Midbrain (tissue), 1 donor: ENCODE measurements around the gene DISC1.

Source experiments
- DNase-seq: peaks from one replicate; lab custom pipeline; 2025; lab: John Stamatoyannopoulos, UW

Gene DISC1

DNA sequence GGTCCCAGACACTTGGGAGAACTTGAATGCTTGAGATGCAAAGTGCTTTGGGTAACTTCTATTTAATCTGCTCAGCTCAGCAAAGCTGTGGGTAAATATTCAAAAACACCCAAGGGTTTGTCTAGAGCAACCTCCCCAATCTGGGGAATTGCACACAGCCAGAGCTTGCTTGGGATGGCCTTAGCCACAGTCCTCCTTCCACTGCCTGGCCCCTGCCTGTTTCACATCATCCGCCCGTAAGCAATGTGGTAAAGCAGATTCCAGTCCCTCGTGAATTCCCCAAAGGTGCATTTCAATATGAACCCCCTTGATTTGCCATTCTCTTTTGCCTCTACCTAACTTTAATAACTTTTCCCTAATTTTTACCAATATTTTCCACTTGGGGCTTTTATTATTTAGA lies 418.1 kb downstream of the DISC1 start:
- DNase-seq, result no peak

DNA sequence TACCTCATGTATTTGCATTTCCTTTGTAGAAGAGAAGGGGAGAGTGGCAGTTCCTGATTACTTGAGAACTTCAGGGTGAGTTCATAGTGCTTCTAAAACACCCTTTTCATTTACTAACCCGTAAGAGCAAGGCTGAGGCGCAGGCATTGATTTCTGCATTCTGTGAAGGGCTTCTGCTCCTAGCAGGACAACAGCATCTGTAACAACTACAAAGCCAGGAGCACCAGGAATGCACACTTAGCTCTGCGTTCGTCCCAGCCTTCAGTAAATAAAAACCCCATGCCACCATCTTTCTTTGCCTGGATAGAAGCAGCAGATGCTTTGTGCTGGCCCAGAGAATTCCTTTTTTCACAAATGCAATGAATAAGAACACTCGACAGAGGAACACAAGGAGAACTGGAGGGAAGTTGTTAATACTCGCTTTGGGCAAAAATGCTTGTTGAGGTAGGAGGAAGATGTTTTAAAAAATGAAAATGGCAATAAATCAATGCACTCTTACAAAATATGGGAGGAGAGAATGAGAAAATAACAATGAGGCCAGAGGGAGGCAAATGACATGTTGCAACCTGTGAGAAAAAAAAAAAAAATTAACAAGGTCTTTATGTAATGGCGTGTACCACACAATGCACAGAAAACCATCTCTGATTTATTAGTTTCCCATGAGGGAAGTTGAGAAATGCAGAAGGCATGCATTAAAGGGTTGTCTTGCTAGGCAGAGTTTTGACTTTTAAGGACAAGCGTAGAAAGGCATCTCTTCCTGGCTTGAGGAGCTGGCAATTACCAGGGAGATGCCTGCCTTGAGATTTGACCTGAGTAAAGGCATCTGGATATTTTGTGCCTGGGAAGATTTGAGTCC lies 418.8 kb downstream of the DISC1 start:
- no peak for DNase-seq

DNA sequence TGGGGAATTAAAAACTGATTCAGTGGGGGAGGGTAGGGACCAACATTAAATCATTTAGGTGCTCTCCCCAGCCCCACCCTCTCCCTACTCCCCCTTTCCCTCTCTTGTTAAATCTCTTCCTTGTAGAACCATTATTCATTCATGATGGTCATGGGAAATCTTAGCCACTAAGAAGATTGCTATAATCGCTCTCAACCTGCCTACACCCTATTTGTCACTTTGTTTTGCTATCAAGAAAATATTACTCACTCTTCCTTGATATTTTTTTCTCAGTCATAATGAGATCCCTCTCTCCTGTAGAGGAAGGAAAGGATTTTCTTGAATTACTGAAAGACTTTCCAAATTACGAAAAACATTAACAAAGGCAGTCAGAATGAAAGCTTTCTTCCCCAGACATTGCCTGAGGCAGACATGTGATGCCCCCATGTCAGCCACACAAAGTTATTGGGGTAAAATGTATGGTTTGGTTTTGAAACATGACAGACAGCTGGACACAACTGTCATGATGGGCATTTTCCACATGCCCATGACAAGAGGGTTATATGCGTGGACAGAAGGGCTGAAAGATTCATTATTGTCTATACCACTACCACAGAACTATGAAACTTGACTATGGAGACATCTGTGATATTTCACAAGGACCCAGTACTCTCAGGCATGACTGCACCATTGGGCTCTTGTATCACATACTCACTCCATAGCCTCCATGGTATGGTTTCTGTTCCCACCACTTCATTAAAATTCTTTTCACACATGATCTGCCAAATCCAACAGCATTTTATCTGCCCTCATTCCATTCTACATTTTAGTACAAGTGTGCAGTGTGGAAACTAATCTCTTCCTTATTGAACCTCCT lies 420.1 kb downstream of the DISC1 start:
- DNase-seq, result no peak

DNA sequence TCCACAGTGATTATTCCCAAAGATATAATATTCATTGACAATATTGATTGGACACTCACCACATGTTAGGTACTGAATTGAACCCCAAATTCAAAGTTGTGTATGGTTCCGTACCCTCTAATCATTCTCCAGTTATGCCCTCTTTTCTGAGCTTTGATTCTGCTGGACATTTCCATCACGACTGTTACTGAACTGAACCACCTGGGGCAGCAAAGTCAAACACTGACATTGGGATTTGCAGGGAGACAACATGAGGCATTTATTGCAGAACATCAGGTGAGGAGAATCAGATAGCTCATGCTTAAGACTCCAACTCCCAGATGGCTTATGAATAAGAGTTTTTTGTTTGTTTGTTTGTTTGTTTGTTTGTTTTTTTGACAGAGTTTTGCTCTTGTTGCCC lies 420.9 kb downstream of the DISC1 start:
- DNase-seq, result no peak

DNA sequence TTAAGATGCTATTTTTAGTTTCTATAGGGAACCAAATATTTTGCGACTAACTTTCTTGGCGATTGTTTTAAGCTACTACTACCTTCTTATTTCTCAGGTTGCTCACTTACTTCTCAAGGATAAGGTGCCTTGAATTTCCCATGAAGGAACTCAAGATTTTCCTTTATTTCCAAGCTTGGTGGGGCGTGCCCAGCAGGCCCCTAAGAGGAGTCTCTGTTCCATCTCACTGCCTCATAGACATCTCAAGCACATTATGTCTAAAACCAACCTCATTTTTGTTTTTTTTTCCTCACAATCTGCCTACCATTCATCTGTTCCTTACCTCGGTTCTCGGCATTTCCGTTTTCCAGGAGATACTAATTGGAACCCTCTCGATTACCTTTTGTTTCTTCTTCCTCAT lies 421.9 kb downstream of the DISC1 start:
- DNase-seq, result no peak

DNA sequence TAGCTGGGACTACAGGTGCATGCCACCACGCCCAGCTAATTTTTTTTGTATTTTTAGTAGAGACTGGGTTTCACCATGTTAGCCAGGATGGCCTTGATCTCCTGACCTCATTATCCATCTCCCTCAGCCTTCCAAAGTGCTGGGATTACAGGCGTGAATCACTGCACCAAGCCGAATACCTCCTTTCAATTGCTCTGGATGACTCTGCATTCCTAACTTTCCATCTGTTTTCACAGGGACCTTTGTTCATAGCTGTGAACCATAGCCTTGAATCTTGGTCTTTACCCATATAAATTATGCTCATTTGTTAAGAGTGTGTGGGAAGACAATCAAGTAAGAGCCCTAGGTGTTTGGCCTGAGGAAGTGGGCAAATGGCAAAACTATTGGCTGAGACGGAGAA lies 422.7 kb downstream of the DISC1 start:
- no peak for DNase-seq

DNA sequence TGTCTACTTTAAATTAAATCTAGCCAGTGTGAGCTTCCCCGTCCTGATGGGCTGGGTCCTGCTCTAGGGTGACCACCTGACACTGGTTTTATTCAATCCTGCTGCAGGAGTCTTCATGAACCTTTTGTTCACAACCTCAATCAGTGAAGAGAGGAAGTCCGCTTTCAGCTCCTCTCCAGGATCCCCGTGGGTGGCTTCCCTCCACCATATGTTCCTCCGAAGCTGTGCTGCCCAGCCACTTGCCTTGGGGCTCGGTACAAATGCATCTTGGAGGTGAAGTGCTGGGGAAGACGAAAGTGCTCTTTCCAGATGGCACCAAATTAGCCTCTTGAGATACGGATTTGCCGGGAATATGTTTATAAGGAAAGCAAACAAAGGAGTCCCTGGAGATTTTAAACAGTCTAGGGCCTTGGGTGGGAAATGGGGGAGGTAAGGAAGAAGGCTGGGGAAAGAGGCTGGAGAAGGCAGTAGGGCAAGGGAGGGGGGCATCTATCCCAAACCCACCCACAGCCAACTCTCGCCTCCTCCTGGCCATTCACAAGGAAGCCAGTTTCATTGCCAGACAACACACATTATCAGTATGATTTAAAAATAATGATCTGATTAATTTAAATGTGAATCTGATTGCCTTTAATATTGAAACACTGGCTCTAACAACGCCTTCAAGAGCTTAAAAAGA lies 430.8 kb downstream of the DISC1 start:
- no peak for DNase-seq

DNA sequence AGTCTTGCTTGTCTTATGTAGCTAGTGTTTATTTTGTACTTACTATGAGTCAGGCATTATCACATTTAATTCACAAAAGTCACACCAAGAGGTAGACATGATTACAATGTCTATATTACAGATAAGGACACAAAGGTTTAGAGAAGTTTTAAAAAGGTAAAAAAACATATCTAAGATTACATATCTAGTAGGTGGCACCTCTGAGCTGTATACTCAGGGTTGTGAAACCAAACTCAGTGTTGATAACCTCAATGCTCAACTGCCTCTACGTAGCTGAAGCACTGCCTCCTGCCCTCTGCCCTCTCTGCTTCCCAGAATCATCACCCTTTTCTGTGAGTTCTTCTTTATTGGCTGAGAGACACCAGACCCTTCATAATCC lies 431.3 kb downstream of the DISC1 start:
- no peak for DNase-seq

DNA sequence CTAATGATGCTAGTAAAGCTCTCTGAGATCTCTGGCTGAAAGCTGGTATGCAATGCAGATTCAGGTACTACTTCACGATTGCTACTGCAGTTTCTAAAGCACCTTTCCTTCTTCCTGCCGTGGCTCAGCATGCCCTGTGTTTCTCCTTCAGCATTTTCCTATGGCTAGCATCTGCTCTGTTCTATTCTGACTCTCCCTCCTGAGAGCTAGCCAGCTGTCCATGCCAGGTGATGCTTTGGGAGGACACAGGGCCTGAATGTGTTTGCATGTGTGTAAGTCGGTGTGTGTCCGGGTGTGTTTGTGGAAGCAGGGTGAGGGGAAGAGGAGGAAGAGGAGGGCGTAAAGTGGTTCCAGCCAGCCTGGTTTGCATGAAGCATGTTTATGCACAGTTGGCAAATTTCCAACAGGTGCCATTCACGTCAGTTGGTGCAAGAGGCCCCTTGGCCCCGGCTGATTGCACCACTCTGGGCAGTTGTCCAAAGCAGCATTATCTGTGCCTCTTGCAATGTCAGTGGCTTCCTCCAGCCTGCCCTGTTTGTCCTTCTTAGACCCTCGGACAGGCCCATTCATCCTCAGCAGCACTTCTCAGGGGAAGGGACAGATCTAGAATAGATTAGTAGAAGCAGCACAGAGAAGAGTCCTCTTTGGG lies 433.3 kb downstream of the DISC1 start:
- no peak for DNase-seq

DNA sequence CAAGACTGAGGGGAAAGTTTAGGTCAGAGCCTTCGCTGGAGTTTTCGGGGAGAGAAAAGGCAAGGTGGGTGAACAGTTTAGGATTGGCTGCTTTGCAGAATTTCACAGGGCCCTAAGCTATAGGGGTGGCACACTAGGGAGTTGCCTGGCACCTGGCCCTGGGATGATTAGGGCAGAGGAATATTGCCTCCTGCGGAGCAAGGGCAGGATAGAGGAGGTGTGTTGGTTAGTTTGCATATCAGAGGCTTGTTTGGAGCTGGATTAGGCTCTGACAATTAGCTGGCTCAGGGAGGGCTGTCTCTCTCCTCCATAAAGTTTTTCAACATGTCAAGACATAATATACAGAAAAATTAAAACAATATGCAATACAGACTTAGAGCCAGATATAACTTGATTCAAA lies 436.4 kb downstream of the DISC1 start:
- no peak for DNase-seq

DNA sequence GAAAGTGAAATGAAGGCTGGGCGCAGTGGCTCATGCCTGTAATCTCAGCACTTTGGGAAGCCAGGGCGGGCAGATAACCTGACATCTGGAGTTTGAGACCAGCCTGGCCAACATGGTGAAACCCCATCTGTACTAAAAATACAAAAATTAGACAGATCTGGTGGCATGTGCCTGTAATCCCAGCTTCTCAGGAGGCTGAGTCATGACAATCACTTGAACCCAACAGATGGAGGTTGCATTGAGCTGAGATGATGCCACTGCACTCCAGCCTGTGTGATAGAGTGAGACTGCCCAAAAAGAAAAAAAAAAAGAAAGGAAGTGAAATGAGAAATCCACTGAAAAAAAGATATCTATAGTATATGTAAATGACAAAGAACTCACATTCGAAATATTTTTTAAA lies 439.9 kb downstream of the DISC1 start:
- DNase-seq, result no peak

DNA sequence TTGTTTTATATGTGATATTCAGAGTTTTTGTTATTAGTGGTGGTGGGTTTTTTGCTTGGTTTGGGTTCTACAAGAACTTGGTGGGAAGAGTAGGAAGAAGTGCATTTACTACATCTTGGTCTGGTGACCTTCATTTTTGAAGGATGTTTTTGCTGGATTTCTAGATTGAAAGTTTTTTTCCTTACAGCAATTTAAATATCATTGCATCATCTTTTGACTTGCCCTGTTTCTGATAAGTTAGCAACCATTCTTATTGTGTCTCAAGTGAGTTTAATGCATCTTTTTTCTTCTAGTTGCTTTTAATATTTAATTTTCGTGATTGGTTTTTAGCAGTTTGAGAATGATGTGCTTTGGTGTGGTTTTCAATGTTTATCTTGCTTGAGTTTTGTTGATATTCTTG lies 447.7 kb downstream of the DISC1 start:
- no peak for DNase-seq

DNA sequence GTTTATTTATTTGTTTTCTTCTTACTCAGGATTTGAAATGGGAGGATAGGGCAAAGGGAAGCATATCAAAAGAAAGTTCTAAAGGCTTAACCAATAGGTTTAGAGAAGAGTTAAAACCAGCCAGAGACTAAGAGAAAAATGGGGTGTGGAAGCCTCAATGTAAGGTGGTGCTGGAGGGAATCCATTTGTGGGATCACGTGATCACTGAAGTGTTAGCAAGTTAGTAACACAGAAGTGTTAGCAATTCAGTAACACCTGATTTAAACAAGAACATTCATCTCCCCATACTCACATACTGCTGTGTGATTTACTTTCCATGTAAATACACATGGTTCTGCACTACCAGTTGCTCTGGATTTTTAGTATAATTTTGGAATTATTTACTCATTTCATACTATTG lies 451.2 kb downstream of the DISC1 start:
- DNase-seq, result no peak

DNA sequence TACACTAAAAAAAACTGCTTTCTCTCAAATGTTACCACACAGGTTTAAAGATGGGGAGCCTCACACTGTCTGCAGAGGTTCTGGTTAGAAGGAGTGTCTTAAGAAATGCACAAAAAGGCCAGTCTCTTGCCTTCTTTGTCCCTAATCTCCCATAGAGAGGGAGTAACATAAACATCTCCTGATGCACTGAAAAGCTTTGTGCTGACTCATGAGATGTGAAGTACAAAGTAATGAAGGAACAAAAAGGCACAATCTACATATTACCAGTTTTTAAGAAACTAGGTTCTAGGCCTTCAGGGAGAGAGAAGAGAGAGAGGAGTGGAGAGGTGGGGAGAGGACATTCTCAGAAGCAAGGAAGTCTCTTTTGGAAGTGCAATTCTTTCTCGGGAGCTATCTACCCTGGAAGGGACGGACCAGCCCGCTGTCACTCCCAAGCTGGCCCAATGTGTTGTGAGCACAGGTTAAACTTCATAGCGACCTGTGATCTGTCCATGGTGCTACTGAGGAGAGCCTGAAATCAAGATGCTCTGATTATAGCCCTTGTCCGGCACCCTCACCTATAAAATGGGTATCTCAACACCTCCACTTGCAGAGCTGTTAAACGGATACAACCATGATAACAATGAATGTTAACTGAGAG lies 458.1 kb downstream of the DISC1 start:
- no peak for DNase-seq

DNA sequence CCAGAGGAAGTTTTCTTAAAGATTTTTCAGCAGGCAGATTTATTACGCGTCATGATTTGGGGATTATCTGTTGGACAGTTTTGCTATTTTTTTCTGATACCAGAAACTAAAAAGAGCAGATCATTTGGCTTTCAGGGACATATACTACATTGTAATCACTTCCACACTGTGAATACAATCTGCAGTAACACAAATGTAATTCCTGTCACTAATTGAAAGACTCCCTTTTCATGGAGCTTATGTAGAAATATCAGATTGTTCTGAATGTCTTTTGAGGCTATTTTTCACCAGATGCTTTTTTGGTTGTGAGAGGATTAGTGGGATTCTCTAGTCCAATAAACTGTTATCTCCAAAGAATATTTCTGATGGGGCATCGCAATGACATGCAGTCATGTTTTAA lies 464.2 kb downstream of the DISC1 start:
- no peak for DNase-seq
